WI38 (cell line): ENCODE results near the gene ANKRD29.
"Not testable (repeated sequence)": the region's sequence is repeated elsewhere in the genome, so short reads cannot be mapped to it uniquely, and the experiment has no call there.

Experiments
- H3K4me3 ChIP-seq: 2 replicates; pipeline ENCODE4 v1.5.1; 2011; ENCODE audit warnings: low read depth, mild to moderate bottlenecking, control low read depth, low read length
- TF ChIP-seq, protein P1 (sequence below): IDR thresholded peaks from 2 replicates; pipeline ENCODE4 v1.5.1; 2012; ENCODE audit warnings: low read depth, mild to moderate bottlenecking, control low read depth, low read length

Gene ANKRD29

DNA sequence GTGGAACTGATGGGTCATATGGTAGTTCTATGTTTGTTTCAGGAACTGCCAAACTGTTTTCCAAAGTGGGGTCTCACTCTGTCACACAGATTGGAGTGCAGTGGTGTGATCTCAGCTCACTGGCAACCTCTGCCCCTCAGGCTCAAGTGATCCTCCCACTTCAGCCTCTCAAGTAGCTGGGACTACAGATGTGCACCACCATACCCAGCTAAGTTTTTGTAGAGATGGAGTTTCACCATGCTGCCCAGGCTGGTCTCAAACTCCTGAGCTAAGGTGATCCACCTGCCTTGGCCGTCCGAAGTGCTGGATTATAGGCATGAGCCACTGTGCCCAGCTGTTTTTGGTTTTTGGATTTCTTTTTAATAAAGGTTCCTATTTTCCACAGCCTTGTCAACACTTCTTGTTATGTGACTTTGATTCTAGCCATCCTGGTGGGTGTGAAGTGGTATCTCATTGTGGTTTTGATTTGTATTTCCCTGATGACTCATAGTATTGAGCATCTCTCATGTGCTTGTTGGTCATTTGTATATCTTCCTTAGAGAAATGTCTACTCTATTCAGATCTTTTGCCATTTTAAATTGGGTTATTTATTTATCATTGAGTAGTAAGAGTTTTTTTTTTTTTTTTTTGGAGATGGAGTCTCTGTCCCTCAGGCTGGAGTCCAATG is 99.2 kb downstream of the ANKRD29 start:
- no peak overlapping the region for H3K4me3 ChIP-seq
- TF ChIP-seq, protein P1, sequence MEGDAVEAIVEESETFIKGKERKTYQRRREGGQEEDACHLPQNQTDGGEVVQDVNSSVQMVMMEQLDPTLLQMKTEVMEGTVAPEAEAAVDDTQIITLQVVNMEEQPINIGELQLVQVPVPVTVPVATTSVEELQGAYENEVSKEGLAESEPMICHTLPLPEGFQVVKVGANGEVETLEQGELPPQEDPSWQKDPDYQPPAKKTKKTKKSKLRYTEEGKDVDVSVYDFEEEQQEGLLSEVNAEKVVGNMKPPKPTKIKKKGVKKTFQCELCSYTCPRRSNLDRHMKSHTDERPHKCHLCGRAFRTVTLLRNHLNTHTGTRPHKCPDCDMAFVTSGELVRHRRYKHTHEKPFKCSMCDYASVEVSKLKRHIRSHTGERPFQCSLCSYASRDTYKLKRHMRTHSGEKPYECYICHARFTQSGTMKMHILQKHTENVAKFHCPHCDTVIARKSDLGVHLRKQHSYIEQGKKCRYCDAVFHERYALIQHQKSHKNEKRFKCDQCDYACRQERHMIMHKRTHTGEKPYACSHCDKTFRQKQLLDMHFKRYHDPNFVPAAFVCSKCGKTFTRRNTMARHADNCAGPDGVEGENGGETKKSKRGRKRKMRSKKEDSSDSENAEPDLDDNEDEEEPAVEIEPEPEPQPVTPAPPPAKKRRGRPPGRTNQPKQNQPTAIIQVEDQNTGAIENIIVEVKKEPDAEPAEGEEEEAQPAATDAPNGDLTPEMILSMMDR = no peak

- TF ChIP-seq, protein P1 = no peak
- H3K4me3 ChIP-seq = no peak overlapping the region
Measured at GRCh38 chr18:23560186-23560585, 102.5 kb downstream of the ANKRD29 start.

- not testable (repeated sequence) for H3K4me3 ChIP-seq
Measured at GRCh38 chr18:23557511-23557910, 105.2 kb downstream of the ANKRD29 start.

GRCh38 chr18:23556145-23556780 is 106.4 kb downstream of the ANKRD29 start:
- no peak overlapping the region for H3K4me3 ChIP-seq
- TF ChIP-seq, protein P1 = no peak

- TF ChIP-seq, protein P1 = no peak
- H3K4me3 ChIP-seq = no peak overlapping the region
Measured at GRCh38 chr18:23553887-23554286, 108.8 kb downstream of the ANKRD29 start.

GRCh38 chr18:23552505-23552904 is 110.2 kb downstream of the ANKRD29 start:
- TF ChIP-seq, protein P1 = no peak
- H3K4me3 ChIP-seq = no peak overlapping the region

DNA sequence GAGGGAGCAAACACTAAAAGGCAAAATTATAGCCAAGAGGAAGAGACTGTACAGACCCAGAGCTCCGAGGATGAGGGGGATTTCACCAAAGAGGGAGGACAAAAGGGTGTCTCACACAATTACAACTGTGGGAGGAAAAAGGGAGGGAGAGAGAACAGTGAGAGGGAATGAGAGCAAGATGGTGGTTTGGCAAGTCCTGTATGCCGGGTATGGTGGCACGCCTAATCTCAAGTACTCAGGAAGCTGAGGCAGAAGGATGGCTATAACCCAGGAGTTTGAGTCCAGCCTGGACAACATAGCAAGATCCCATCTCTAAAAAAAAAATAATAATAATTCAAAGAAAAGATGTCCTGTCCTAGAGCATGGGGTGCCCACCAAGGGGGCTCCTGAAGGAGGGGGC is 110.7 kb downstream of the ANKRD29 start:
- no peak overlapping the region for H3K4me3 ChIP-seq
- TF ChIP-seq, protein P1 = no peak
